Measurements from ENCODE around the gene GATA1.

DNA sequence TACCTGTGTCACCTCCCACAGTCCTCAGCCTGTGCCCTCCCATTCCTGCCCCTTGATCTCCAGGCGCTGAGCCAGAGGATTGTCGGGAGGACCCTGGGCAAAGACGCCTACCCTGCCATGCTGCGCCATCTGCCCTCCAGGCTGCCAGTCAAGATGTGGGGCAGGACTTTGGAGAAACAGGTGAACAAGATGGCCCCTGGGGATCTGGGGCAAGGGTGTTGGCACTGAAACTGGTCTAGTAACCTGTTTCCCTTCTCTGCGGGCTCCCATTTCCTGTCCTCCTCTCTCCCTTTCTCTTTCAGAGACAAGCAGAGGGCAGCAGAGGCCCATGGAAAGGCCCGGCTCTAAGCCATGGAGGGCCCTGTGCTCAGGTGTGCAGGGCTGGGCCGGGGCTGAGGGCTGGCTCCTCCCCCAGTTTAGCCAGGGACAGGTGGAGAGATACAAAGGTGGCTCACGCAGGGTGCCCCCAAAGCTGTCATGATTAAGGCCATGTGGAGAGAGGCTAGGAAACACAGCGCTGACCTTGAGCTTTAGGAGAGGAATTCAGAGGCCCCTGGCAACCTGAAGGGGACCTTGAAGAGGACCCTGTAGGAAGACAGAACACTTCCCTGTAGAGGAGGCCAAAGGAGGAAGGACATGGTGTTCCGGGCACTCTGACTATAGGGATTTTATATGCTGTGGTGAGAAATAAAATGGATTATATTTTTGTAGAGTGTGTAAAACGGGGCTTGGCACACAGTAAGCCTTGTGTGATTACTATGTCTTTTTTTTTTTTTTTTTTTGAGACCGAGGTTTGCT lies 24.5 kb upstream of the GATA1 start, which contains the start of gene GLOD5:
- TF ChIP-seq POLR2A (IDR thresholded peaks at IDR 0.05) (no peak), POLR2AphosphoS5 (IDR thresholded peaks at IDR 0.05) (no peak)

Data from spleen (tissue), 3 donors.